ENCODE data around the gene NDEL1. TPM values are rescaled to one million over a fixed set of nuclear protein-coding genes. Genes with fewer than 3 reads are reported as not detected.
A peak's percentile ranks its signal among the peaks of the same experiment; 100 is the strongest.

The NDEL1 gene
- total RNA-seq, 1 donor from 2014 or later = 33.4 TPM

DNA sequence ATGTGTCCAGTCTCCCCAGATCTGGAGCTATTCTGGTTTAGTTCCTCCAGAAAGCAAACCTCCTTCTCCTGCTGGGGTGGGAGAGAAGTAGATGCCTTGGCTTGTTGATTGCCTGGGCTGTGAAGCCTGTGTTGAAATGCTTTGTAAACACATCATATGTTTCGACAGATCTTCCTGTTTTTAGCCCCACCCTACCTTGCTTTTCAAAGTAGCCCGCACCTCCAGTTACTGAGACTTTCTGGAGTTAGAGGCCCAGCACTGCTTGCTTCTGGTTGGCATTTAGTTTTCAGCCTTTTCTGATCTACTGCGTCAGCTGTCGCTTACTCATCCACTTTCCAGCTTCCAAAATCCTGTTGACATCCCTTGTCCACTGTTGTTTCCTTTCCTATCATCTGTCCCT lies 17.9 kb upstream of the NDEL1 start:
- DNase-seq (ENCODE audit: low read depth) = no peak
- no peak overlapping the region for H3K4me3 ChIP-seq (ENCODE audit: low read depth, low read length)
- no peak for TF ChIP-seq CTCF (conservative IDR thresholded peaks at IDR 0.05; ENCODE audit: low read depth, low read length)

DNA sequence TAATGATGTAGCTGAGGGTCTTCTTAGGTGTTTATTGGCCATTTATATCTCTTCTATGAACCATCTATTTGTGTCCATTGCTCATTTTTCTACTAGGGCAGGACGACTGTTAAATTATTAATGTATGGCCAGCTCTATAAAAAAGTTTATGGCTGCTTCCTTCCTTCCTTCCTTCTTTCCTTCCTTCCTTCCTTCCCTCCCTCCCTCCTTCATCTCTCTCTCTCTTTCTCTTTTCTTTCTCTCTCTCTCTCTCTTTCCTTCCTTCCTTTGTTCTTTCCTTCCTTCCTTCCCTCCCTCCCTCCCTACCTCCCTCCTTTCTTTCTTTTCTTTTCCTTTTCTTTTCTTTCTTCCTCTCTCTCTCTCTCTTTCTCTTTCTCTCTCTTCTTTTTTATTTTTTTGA lies 17.2 kb upstream of the NDEL1 start:
- DNase-seq (ENCODE audit: low read depth) = no peak
- TF ChIP-seq CTCF (conservative IDR thresholded peaks at IDR 0.05; ENCODE audit: low read depth, low read length) = no peak
- no peak overlapping the region for H3K4me3 ChIP-seq (ENCODE audit: low read depth, low read length)

DNA sequence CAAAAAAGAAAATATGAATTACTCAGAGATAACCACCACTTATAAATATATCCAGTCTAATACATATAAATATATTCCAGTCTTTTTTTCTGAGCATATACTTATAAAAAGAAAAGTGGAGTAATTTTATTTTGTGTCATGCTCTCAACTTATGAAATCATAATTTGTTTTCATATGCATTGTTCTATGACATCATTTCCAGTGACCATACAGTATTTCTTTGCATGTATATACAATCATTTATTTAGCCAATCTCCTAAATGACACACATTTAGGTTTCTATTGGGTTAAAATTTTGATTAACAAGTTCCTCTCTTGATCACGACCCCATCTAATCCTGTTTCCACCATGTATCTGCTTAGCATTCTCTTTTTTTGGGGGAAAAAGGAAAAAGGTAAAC lies 16.4 kb upstream of the NDEL1 start:
- no peak for DNase-seq (ENCODE audit: low read depth)
- no peak for TF ChIP-seq CTCF (conservative IDR thresholded peaks at IDR 0.05; ENCODE audit: low read depth, low read length)
- H3K4me3 ChIP-seq (ENCODE audit: low read depth, low read length) = no peak overlapping the region

DNA sequence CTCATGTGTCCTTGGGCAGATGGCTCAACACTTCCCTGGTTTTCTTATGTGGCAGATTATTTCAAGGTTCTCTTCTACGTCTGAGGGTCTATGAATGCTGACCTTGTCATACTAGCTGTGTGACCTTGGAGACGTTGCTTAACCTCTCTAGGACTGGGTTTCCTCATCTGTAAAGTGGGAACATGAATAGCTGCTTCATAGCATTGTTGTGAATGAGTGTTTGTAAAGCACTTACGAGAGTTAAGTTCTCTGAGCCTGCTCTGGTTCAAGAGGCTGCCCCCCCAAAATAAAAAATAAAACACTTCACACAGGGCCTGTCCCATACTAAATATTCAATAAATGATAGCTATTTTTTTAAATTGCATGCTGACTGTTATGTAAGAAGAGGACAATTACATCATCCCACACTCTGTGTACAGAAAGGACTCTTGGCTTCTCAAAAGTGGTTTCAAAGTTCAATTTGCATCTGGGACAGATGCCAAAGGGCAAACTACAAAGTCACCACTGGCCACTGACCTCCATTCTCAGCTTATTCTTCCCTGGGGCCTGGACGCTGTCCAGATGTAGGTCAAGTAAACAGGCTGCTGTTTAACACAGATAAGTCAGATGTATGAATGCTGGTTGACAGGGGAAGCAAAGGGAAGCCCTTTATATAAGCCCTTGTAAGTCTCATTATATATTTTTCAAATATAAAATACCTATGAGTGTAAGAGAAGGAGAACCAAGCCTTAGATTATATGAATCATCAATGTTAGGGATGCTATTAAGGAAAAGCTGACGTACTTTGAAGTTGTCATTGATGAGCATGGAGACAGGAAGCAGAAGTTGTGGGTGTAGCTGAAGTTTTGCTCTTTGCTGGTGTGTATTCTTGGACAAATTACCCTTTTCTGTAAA lies 15.4 kb upstream of the NDEL1 start:
- no peak for TF ChIP-seq CTCF (conservative IDR thresholded peaks at IDR 0.05; ENCODE audit: low read depth, low read length)
- no peak for DNase-seq (ENCODE audit: low read depth)
- H3K4me3 ChIP-seq (ENCODE audit: low read depth, low read length) = no peak overlapping the region

DNA sequence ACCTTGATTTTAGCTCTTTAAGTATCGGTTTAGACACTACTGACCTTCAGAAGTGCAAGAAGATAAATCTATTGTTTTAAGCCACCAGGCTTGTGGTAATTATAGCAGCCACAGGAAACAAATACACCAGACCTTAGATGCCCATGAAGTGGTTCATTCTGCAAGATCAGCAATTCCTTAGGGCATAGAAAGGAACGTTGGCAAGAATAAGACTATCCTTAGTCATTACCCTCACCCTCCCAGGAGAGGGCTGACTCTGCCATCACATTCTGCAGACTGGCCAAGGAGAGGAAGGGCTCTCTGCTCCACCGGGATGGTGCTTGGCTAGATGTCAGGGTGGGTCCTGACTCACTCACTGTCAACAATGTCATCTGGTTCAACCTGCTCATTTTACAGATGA lies 14.1 kb upstream of the NDEL1 start:
- DNase-seq (ENCODE audit: low read depth) = no peak
- peak; percentile 14 for TF ChIP-seq CTCF (conservative IDR thresholded peaks at IDR 0.05; ENCODE audit: low read depth, low read length)
- H3K4me3 ChIP-seq (ENCODE audit: low read depth, low read length) = no peak overlapping the region

- DNase-seq (ENCODE audit: low read depth) = no peak
- no peak overlapping the region for H3K4me3 ChIP-seq (ENCODE audit: low read depth, low read length)
- no peak for TF ChIP-seq CTCF (conservative IDR thresholded peaks at IDR 0.05; ENCODE audit: low read depth, low read length)
These were observed 9.5 kb upstream of the NDEL1 start for GRCh38 chr17:8426094-8426720.
